Endothelial cell of umbilical vein (primary cell): ENCODE data around the gene CASD1.

Experiments used
- CTCF ChIP-seq, 2 donors: IDR thresholded peaks; 1 replicate in 1 of 2; 2 replicates in 1 of 2; pipeline ENCODE4 v1.5.1; 2011; ENCODE audit warnings: low read length in 2 of 2, mild to moderate bottlenecking in 2 of 2, moderate library complexity in 2 of 2, control low read depth in 1 of 2, inconsistent platforms in 1 of 2, low read depth in 1 of 2; ENCODE audit not compliant: insufficient read depth in 1 of 2; ENCODE audit errors: extremely low read depth in 1 of 2
- MYC ChIP-seq: IDR thresholded peaks from one replicate; pipeline ENCODE4 v1.6.1; 2011; ENCODE audit warnings: mild to moderate bottlenecking, low read depth, low read length
- POLR2A ChIP-seq: IDR thresholded peaks from 2 replicates; pipeline ENCODE4 v1.6.1; 2012; ENCODE audit warnings: low read depth, mild to moderate bottlenecking, control low read depth, low read length

GRCh38 chr7:94507462-94507861 is 2.1 kb upstream of the CASD1 start:
- TF ChIP-seq CTCF (IDR thresholded peaks at IDR 0.05; ENCODE audit: extremely low read depth in 1 of 2, insufficient read depth in 1 of 2, low read depth in 1 of 2, low read length in 2 of 2): no peak
- TF ChIP-seq MYC: no peak
- no peak for TF ChIP-seq POLR2A
